KOPT-K1 (cell line): Measurements from ENCODE around the gene VCX2.
"Not testable (repeated sequence)": the region's sequence is repeated elsewhere in the genome, so short reads cannot be mapped to it uniquely, and the experiment has no call there.

ENCODE experiments used
- H3K27ac ChIP-seq: fragments of 200-600 bp; sonication (generic); 2 replicates; pipeline ENCODE4 v1.5.1; 2016; ENCODE audit warnings: antibody characterized with exemption, mild to moderate bottlenecking, low read depth, low read length; ENCODE audit not compliant: poor library complexity, severe bottlenecking
- H3K36me3 ChIP-seq: fragments of 200-600 bp; sonication (generic); 2 replicates; pipeline ENCODE4 v1.5.1; 2017; ENCODE audit warnings: antibody characterized with exemption, mild to moderate bottlenecking, low read length, moderate library complexity; ENCODE audit not compliant: insufficient read depth
- H3K9me3 ChIP-seq: fragments of 200-600 bp; sonication (generic); 2 replicates; pipeline ENCODE4 v1.5.1; 2017; ENCODE audit warnings: antibody characterized with exemption, low read length, mild to moderate bottlenecking; ENCODE audit not compliant: insufficient read depth, poor library complexity, severe bottlenecking

VCX2 gene

DNA sequence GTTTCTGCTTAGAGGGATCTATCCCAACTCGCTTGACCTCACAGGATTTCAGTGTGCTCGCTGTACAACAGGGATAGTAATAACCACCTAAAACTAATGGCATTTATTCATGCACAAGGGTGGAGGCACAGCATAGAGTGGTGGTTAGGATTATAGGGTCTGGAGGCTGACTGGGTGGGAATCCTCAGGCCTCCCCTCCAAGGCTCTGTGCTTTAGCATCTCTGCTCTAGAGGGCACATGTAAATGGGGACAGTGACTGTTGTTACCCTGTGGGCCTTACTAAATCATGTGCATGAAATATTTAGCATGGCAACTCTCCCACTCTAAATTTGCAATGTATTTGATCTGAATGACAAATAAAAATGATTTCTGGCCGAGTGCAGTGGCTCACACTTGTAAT is 29.2 kb downstream of the VCX2 start:
- H3K36me3 ChIP-seq: no peaks in the 10 kb centered on the region
- no peaks in the 10 kb centered on the region for H3K9me3 ChIP-seq
- no peak overlapping the region for H3K27ac ChIP-seq

DNA sequence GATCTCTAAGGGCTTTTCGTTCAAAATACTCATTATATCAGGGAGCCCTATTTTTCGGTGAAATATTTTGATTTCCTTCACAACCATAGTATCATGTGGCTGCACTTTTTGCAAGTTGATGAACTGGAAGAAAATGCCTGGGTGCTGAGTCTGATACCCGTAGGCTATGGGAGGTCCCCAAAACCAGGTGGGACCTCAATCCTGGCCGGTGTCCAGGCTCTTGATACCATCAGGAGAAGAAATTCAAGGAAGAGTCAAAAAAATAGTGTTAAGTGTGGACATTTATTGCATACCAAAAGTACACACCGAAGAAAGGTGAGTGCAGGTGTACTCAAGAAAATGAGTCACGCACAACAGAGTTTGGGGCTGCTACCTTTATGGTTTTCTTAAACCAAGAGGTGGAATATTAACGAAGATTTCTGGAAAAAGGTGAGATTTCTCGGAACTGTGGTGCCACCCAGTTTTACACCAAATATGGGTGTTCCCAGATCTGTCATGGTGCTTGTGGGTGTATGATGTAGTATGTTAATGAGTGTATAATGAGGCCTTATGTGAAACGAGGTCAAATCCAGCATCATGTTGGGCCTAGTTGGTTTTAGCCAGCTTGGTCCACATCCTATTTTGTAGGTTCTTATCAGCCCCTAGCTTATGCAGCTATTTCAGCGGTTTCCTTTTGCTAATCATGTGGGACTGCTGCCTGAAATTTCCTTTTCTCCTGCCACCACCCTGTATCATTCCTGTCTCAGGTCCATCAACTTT is 29.9 kb downstream of the VCX2 start:
- Histone ChIP-seq H3K27ac (no peak overlapping the region), H3K9me3 (no peaks in the 10 kb centered on the region), H3K36me3 (no peaks in the 10 kb centered on the region)

DNA sequence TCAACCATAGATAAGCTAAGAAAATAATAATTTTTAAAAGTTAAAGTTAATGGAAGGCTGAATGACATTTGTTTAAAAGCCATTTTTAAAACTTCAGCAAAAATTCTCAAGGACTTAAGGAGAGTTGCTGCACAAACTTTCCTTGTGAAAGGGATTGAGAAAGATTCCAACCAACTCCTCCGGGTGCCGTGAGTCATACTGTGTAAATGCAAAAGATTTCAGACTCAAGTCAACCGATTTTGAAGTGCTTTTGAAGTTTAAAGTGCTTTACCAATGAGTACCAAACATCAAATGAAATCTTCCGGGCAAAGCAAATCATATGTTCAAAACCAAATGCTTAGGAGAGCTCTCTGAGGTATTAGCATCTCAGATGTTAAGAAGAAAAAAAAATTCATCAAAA is 31.4 kb downstream of the VCX2 start:
- Histone ChIP-seq H3K9me3 (no peaks in the 10 kb centered on the region), H3K36me3 (no peaks in the 10 kb centered on the region), H3K27ac (no peak overlapping the region)

DNA sequence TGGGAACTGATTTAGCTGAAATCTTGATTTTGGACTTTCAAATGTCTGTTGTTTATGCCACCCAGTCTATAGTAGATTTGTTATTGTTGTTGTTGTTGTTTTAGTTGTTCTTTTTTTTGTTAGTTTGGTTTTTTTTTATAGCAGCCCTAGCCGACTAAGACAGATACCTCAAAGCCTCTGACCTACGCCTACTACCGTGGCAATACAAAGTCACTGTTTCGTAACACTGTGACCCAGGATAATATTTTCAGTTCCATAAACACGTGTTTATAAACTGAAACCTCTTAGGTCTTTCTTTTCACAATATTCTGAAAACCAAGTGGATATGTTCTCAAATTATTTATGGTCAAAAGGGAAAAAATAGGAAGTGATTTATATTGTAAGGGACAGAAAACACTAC is 32.8 kb downstream of the VCX2 start:
- Histone ChIP-seq H3K9me3 (no peaks in the 10 kb centered on the region), H3K27ac (no peak overlapping the region), H3K36me3 (no peaks in the 10 kb centered on the region)

DNA sequence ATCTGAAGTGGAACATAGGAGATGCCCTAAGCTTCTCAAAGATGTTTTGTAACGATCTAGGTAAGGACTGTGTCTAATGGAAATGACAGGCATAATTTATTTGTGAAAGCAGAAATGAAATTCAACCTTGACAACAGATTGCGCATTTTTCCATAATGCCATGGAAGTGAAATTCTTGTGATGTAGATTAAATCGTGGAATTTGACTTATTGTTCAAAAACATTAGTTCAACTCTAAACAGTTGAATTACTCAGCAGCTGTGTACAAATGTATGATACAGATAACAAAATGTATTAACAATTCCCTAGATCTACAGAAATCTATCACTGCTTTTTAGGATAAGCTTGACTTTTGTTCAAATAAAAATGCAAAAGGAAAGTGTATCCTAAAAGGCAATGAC is 44.4 kb downstream of the VCX2 start:
- Histone ChIP-seq H3K9me3 (no peaks in the 10 kb centered on the region), H3K36me3 (no peaks in the 10 kb centered on the region), H3K27ac (no peak overlapping the region)

GRCh38 chrX:8126092-8126491 is 45.0 kb downstream of the VCX2 start:
- H3K9me3 ChIP-seq: no peaks in the 10 kb centered on the region
- H3K36me3 ChIP-seq: no peaks in the 10 kb centered on the region
- no peak overlapping the region for H3K27ac ChIP-seq

DNA sequence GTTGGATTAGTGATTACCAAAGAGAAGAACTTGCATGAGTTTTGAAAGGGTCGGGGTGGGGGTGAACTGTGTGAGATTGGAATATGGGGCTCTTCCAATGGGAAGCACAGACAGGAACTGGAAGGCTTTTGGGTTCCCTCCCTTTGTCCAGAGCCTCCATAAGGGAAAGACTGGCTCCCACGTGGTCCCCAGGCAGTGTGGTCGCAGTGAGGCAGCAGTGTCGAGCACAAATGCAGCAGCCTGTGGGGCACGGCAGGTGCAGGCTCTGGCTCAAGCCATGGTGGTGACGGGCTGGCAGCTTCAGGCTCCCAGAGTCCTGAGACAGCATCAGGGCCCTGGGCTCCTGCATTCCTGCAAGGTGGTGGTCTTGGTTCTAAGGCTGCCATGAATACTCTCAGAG is 45.5 kb downstream of the VCX2 start:
- Histone ChIP-seq H3K27ac (no peak overlapping the region), H3K9me3 (no peaks in the 10 kb centered on the region), H3K36me3 (no peaks in the 10 kb centered on the region)

GRCh38 chrX:8122538-8122937 is 48.5 kb downstream of the VCX2 start:
- no peaks in the 10 kb centered on the region for H3K9me3 ChIP-seq
- no peaks in the 10 kb centered on the region for H3K36me3 ChIP-seq
- no peak overlapping the region for H3K27ac ChIP-seq

GRCh38 chrX:8121391-8121790 is 49.7 kb downstream of the VCX2 start:
- not testable (repeated sequence) for H3K36me3 ChIP-seq, H3K9me3 ChIP-seq, H3K27ac ChIP-seq
